OCI-LY1 (cell line): ENCODE data around the gene KCNIP3.

ENCODE experiments used
- CTCF ChIP-seq: fragments of 200-600 bp; sonication (generic), shearing (Covaris generic); IDR thresholded peaks from 2 replicates; pipeline ENCODE4 v1.5.1; 2017; ENCODE audit warnings: mild to moderate bottlenecking, antibody characterized with exemption, low read length, moderate library complexity, mixed read lengths
- EZH2 ChIP-seq: fragments of 200-600 bp; sonication (generic), shearing (Covaris generic); IDR thresholded peaks from 2 replicates; pipeline ENCODE4 v1.8.0; 2017; ENCODE audit warnings: borderline replicate concordance, mixed run types, mild to moderate bottlenecking, antibody characterized with exemption, low read length, moderate library complexity, mixed read lengths

DNA sequence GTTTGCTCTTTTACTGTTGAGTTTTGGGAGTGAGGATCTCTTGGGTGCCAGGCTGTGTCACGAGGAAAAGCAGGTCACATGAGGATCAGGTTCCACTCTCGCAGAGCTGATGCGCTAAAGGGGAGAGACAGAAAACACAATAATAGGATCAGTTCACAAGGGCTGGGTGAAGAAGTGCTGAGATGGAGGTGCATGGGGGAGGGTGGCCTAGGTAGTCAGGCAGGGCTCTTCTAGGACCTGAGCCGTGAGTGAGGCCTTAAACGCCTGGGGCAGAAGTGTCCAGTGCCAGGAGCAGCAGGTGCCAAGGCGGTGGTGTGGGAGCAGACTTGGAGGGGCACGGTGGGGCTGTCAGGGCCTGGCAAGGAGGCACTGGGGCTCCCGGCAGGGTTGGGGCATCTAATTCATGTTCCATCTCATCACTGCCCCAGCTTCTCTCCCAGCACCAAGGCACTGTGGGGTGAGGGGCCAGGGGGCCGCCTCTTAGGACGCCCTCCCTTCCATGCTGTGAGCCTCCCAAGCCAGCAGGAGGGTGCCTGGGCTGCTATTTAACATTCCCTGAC is 9.3 kb downstream of the KCNIP3 start:
- TF ChIP-seq CTCF: no peak
- no peak for TF ChIP-seq EZH2
